CD4-positive, alpha-beta T cell treated with Interleukin-21 for 1 hour (primary cell): ENCODE results near the gene WDFY3.

Source experiments
- DNase-seq: peaks from one replicate; pipeline ENCODE4 v3.0.0-alpha.2; 2020

The WDFY3 gene

GRCh38 chr4:84944947-84945346, 21.5 kb downstream of the WDFY3 start:
- no peak for DNase-seq

DNA sequence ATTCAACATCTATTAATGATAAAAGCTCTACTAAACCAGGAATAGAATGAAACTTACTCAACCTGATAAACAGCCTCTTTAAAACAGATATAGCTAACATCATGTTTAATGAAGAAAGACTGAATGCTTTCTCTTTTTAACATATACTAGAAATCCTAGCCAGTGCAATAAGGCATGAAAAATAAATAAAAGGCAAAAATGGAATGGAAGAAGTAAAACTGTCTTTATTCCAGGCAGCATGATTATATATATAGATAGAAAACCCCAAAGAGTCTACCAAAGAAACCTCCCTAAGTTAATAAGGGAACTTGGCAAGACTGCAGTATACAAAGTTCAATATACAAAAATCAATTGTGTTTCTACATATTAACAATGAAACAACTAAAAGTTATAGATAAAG, 25.5 kb downstream of the WDFY3 start:
- DNase-seq = no peak

DNA sequence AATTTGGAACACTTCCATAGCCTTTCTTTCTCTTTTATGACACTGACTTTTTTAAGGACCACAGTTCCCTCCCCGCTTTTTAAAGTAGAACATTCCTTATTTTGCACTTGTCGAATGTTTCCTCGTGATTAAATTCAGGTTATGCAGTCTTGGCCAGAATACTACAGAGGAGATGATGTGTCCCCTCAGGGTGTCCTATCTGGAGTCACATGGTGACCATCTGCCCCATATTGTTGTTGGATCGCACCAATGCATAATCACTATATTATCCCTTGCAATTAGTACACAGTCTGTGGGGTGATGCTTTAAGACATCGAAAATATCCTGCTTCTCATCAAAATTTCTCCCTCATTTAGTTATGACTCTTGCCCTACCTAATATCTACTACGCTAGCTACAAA, 27.4 kb downstream of the WDFY3 start:
- DNase-seq = no peak

DNA sequence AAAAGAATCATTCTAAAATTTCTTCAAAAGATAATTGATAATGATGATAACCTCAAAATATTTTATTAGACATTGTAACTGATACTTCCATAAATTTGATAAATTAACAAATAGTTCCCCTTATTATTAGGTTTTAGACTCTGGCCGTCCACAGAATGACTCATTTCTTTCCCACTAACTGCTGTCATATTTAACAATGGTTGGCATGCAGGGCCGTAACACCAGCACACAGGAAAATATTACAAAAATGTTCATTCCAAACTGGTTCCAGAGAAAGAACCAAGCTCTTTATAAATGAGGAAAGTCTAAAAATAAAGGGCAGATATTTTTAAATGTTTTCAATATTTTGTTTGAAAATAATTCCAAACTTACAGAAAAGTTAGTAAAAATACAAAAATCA, 28.2 kb downstream of the WDFY3 start:
- no peak for DNase-seq

DNA sequence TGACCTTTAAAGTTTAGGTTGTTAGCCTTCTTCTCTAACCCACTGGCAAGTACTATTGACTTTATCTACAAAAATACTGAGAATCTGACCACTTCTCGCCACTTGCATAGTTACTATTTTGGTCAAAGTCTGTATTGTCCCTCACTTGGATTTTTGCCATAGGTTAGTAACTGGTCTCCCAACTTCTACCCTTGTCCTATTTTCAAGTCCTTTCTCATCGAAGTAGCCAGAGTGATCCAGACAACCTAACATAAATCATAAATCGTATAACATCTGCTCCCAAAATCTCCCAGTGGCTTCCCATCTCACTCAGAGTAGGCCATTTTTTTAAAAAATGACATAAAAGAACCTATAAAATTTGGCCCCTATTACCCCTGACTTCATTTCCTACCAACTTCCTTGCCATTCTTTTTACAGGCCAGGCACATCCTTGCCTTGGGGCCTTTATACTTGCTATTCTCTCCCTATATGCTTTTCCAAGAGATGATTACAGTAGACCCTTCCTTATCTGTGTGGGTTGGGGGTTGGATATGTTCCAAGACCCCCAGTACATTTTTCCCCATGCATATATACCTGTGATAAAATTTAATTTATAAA, 29.0 kb downstream of the WDFY3 start:
- DNase-seq = no peak

GRCh38 chr4:84936123-84936522, 30.4 kb downstream of the WDFY3 start:
- DNase-seq = no peak

DNA sequence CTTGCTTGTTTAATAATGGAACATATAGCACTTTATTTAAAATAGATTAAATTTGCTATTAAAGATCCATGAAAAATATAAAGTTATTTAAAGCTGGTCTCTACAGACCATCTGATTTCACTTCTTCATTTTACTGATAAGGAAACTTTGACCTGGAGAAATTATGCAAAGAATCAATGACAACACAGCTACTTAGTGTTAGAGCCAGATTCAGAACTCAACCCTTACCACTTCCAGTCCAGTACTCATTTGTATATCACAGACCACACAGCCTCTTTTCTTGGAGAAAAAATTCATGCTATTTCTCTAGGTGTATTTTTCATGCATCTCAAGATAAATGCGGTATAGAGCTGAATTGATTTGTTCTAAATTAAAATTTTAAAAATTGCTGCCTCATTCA, 34.0 kb downstream of the WDFY3 start:
- DNase-seq = no peak

DNA sequence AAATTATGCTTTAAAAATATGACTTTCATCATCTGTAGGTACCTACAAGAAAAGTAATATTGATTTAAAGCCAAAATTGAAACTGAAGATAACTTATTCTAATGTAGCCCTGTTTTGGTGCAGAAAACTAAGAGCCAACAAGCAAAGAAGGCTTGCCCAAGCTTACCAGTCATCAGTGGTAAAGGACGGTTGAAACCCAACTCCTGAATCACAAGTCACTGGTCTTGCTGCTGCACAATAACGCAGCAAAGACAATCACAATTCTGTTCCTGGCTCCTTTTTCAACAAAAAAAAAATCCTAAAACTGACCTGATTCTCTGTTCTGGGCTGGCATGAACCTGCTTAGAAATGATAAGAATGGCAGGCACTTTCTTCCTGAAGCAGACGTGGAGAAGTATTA, 34.5 kb downstream of the WDFY3 start:
- no peak for DNase-seq

- no peak for DNase-seq
Observed at GRCh38 chr4:84931274-84931673, 35.2 kb downstream of the WDFY3 start.

GRCh38 chr4:84928089-84928488, 38.4 kb downstream of the WDFY3 start:
- DNase-seq = no peak

GRCh38 chr4:84927428-84927827, 39.1 kb downstream of the WDFY3 start:
- DNase-seq = no peak

GRCh38 chr4:84925558-84925957, 40.9 kb downstream of the WDFY3 start:
- no peak for DNase-seq

DNA sequence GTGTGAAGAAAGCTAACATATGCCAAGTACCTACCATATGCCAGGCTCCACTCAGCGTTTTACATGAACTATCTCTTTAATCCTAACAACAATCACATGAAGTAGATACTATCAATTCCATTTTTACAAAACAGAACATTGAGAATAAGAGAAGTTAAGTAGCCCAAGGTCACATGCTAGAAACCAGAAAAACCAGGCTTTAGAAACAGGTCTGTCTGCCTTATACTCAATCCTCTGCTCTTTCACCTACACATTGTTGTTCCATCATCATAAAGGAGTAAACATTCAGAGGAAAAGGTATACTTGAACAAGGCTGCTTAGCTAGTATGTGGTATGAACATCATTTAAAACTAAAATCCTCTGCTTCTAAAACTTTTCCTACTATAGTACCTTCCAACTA, 42.1 kb downstream of the WDFY3 start:
- DNase-seq = no peak

DNA sequence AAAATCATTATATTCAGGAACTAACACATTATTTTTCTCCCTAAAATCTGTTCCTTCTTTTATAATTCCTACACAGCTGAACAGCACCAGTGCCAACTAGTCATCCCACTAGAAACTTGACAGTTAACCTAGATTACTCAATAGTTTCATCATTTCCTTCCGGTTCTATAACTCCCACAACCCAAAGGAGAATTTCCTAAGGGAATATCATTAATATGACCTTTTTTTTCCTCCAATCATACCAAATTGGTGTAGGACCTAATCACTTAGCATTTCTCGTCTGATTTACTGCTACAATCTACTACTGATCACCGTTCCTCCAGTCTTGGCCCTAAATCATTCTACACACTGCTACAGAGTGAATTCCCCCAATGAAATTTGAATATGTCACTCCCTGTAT, 45.9 kb downstream of the WDFY3 start:
- DNase-seq = no peak

DNA sequence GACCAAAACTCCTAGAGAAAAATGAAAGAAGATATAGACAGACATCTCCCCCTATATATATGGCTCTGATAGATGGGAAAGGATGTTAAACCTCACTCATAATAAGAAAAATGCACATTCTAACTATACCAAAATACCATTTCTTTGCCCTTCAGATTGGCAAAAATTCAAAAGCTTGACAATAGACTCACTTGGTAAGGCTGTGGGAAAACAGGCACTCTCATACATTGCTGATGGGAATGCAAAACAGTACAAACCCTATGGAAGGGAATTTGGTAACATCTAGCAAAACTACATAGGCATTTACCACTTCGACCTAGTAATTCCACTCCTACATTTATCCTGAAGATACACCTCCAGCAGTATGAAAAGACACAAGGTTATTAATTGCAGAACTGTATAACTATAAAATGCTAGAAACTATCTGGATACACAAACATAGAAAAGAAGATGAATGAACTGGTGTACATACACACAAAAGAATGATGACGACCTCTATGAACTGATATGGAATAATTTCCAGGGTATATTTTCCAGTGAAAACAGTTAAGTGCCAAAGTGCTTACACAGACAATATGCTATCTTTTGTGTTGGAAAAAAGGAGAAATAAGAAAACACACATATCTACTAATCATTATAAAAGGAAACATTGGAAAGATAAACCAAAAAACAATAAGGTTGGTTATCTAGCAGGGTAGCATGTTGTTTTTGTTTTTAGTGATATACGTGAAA, 48.5 kb downstream of the WDFY3 start:
- no peak for DNase-seq

GRCh38 chr4:84917086-84917821, 49.2 kb downstream of the WDFY3 start:
- DNase-seq = no peak

- no peak for DNase-seq
Observed at GRCh38 chr4:84916227-84916626, 50.3 kb downstream of the WDFY3 start.

DNA sequence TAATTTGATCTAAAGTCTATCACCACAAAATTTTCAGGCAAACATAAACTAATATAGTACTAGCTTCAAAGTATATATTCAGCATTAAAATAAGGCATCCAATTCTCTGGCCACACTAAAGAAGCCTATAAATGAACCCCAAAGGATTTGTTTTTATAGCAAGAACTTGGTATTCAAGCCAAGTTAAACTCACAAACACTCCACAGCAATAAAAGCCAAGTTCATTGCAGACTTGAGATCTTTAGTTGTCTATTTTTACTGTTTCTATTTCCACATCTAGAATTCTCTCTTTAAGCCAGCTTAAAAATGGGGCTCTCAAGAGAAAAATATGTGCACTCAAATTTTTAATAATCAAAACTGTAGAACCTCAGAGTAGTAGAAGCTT, 51.1 kb downstream of the WDFY3 start:
- no peak for DNase-seq

DNA sequence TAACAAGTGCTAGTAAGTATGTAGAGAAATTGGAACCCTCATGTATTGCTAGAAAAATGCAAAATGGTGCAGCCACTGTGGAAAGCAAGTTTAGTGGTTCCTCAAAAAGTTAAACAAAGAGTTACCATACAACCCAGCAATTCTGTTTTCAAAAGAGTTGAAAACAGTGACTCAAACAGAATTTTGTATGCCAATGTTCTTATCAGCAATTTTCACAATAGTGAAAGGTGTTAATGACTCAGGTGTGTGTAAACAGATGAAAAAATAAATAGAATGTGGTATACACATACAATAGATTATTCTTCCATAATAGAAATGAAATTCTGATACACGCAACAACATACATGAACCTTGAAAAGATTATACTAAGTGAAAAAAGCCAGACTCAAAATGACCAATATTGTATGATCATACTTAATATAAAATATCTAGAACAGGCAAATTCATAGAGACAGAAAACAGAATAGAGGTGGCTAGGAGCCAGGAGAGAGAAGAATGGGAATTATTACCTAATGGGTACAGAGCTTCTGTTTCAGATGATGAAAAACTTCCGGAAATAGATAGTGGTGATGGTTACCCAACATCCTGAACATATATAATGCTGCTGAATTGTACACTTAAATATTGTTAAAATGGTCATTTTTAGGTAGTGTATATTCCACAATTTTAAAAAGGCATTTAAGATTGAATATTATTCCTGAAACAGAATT, 51.6 kb downstream of the WDFY3 start:
- no peak for DNase-seq

DNA sequence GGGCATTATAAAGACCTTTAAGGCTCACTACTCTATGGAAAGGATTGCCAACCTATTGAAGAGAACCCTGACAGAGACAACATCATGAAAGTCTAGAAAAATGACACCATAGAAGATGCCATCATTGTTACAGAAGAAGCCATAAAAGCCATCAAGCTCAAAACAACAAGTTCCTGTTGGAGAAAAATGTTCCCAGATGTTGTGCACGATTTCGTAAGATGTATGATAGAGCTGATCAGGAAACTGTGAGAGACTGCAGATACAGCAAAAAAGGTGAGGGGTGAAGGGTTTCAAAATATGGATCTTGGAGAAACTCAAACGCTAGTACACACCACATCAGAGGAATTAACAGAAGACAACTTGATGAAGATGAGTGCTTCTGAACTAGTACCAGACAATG, 53.3 kb downstream of the WDFY3 start:
- no peak for DNase-seq

DNA sequence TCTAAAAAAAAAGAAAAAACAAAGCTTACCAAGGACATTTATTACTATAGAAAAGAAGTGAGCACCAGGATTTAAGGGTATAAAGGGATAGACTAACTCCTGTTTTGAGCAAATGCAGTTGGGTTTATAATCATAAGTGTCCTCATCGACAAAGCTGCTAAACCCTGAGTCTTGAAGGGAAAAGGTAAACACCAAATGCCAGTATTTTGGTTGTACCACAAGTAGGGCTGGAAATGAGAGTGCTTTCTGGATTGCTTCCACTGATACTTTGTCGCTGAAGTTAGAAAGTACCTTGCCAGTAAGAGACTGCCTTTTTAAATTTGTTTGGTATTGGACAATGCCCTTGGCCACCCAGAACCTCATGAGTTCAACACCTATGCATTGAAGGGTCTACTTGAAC, 53.7 kb downstream of the WDFY3 start:
- no peak for DNase-seq

- no peak for DNase-seq
Observed at GRCh38 chr4:84908876-84909275, 57.6 kb downstream of the WDFY3 start.

DNA sequence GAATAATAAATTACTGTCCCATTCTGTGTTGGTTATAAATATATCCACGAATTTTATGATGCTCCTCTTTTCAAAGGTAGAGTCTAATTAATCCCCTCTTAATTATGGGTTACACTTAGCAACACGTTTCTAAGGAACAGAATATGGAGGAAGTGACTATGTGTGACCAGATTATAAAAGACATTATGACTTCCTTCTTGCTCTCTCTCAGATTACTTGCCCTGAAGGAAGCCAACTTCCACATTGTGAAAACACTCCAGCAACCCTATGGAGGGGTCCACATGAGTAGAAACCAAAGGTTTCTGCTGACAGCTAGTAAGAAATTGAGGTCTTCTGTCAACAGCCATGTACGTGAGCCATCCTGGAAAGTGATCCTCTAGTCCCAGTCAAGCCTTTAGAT, 59.3 kb downstream of the WDFY3 start:
- no peak for DNase-seq

DNA sequence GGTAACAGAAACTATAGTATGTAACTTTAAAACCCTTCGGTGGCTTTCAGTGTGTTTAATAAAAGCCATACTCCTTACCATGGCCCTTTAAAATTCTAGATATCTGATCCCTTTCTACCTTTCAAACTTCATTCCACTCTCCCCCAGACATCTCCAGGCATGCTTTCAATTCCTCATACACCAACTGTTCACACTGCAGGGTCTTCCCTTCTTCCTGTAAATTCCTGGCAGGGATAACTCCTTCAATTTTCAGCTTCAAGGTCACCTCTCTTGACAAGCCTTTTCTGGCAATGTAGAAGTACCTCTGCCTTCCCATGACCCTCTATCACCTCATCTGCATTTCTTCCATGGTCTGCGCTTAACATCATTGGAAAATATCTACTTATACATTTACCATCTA, 60.8 kb downstream of the WDFY3 start:
- no peak for DNase-seq
